ENCODE results near the gene DSCAML1.

The DSCAML1 gene

DNA sequence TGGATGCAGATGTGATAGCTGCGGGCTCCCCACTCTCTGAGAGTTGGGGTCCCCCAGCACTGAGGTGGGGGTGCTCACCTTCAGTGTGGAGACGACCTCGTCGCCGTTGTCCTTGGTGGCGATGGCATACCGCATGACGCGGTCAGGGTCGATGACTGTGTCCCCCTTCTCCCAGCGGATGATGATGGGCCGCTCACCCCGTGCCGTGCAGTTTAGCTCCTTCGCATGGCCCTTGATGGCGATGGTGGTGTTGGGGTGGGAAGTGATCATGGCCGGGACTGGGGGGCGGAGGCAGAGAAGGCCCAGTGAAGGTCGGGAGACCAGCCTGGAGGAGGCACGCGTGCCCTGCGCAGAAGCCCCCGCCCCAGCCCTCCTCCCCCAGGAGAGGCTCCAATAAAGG lies 315.1 kb downstream of the DSCAML1 start:
- no peak for DNase-seq

DNA sequence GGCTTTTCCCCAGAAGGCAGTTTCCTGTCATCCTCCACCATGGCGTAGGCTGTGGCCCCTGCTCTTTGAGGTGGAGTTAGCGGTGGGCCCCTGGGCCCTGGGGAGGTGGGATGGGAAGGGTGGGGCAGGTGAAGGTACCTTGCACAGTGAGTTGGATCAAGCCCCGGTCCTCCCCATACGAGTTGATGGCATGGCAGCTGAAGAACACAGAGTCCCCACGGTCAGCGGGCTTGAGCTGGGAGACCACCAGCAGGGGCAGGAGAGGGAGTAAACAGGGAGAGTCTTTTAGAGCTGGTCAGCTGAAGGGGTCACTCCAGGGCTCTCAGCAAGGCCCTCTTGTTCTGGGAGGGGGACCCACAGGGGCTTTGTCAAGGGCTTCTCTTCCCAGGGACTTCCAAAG lies 316.0 kb downstream of the DSCAML1 start:
- no peak for DNase-seq

DNA sequence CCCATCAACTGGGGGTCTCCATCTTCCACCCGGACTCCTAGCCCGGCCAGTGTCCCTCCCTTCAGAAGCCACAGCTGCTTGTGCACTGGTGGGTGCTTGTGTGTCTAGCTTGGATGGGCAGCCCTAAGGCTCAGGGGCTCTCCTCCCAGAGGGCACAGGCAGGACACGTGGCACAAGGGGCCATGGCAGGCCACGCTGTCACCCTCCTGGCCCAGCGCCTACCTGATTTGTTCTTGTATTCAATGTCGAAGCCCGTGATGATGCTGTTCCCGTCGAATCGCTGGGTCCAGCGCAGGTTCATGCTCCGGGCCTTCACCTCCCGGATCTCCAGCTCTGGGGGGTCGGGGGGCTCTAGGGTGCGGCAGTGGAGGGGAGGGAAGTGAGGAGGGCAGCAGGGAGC lies 316.8 kb downstream of the DSCAML1 start:
- no peak for DNase-seq

DNA sequence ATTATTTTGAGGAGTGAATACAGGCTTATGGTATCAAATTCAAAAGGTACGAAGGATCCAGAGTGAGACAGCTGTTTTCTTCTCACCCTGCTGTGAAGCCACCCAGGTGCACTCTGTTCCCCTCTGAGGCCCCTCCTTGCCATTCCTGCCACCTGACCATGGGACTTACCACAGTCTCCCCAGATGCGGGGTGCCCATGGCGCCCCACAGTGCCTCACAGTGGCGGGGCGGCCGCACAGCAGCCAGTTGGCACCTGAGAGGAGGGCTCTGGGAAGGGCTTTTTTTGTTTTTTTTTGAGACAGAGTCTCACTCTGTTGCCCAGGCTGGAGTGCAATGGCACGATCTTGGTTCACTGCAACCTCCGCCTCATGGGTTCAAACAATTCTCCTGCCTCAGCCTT lies 317.6 kb downstream of the DSCAML1 start:
- DNase-seq: no peak

DNA sequence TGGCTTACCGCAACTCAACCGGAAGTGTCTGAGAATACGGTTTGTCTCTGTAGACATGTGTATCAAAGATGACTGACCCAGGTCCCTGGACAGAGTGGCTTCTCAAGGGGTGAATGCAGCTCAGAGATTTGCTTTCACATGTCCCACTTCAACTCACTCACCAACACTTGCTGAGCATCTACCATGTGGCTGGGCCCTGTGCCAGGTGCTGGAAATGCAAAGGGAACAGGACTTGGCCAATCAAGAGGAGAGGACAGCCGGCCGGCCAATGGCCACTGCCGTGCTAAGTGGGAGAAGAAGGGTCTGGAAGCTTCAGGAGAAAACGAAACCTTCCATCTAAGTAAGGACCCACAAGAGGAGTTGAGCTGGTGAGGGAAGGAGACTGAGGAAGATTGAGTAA lies 318.1 kb downstream of the DSCAML1 start:
- no peak for DNase-seq

DNA sequence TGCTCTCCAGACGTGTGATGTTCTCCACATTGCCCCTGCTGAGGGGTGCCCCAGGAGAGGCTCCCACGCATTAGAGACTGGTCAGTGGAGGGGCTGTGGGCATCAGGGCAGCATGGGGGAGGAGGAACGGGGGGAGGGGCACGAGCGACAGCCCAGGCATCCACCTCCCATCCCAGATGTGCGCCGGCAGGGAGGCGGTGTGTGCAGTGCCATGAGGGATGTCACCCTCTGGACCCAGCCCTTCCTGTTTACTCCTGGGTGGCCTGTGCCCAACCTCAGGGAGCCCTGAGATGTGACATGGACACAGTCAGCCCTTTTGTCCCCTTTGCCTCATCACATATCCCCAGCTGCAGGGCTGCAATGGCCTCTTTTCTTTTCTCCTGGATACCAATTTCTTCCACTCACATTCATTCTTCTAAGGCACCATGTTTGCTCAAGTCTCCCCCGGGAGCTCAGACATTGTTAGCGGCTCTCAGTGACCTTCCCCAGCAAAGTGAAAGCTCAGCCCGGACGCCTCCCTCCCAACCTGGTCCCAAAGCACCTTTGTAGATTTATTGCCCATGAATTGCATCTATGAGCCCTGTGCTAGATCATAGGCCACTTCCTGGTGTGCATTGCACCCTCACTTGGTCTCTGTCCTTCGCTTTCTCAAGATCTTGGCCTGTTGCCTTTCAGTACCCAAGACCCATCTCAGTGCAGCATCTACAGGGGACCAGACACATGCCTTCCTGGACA lies 318.7 kb downstream of the DSCAML1 start:
- no peak for DNase-seq

DNA sequence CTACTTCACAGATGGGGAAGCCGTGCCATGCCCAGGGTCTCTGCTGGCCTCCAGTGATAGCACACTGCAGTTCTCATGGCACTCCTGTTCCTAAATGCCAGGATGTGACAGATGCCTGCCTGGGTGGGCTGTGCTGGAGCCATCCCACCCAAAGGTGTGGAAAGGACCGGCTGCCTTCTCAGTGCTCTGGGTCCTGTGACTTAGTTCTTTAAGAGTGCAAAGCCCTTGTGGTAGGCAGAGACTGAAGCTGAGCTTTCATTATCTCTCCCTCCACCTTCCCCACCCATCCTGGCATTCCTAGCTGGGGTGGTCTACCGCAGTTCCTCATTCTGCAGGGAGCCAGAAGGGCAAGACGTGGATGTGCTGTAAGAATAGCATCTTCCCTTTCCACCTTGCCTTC lies 319.3 kb downstream of the DSCAML1 start:
- DNase-seq: no peak

DNA sequence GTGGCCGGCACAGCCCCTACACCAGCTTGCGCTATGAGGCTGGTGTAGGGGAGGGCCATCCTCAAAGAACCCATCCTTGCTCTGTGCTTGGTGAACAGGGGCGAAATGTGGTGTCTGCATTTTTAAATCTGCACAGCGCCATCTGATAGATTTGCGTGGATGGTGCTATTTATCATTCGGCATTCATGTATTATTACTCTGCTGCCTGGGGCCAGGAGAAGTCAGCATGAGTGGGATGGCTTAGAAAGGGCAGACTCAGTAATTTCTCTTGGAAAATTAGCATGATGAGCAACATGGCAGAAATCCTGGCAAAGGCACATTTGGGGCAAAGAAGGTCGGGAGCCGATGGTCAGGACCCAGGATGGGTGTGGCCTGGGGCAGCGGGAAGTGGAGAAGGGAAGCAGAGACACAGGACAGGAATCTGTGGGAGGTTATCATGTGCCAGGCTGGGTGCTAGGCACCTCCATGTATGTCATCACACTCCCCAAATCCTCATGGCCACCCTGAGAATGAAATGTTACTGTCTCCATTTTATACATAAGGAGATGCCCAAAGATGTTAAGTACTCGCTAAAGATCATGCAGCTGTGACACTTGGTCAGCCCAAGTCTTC lies 320.4 kb downstream of the DSCAML1 start:
- no peak for DNase-seq

DNA sequence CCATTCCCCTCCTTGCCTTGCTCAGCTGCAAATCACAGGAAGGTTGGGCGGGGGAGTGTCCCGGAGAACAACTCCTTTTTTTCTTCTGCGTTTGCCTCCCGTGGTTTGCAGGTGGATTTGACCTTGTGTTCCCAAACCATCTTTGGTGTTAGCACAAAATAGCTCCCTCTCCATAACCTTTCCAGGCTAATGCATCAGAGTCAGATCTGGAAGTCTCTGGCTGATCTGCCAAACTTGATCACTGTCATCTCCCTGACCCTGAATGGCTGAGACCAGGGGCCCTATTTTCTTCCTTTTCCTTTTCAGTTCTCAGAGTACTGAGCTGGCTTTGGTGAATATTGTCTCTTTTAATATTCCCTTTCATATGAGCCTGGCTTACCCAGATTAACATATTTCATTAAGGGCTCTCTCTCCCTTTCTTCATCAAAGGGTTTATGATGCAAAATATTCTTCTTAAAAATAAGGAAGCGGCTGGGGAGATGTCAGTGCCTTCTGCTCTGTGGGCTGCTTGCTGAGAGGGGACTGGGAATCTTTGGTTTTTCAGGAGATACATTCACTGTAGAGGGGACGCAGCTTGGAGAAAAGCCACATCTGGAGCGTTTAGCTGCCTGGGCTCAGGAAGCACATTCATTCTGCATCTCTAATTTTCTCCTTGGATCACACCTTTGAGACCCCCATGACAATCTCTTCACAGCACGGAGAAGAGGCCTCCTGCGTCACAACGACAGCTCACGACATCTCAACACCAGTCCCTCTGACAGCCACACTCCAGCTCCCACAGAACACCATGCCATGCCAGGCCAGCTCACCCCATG lies 321.1 kb downstream of the DSCAML1 start:
- DNase-seq: no peak

DNA sequence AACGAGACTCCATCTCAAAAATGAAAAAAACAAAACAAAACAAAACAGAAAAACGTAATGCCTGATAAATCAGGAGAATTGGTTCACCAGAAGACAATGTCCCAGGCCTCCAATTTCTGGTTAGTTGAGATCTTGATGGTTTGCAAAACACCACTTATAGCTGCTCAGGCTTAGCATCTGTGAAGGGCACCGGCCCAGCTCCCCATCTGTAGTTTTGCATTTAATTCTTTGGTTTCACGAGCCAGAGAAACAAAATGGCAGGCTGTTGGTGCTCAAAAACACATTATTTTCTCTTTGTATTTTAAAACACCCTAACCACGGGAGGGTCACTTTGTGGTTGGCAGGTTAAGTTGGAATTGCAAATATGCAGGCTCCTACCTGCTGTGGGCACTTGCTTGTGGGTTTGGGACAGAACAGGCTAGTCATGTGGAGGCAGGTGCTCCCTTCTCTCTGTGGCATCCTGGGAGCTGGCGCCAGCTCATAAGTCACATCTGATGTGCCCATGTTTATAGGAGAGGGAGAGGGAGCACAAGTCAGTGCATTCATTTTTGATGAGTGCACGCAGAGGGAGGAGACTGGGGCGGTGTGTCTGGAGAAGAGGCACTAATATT lies 323.4 kb downstream of the DSCAML1 start:
- DNase-seq: peak; percentile 95

DNA sequence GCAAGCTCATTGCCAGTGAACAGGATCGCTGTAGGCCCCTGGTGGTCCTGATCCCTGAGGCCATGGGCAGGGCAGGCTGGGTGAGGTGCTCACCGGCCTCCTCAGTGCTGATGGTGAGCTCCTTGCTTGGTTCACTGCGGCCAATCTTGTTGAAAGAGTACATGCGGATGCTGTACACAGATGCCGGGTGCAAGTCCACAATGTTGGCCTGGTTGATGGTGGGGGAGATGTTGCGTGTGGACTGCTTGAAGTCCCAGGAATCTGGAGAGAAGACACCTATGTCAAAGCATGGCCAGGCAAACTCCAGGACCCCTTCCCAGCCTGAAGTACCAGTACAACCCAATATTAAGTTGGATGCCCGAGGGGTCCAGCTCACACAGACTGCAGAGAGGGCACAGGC lies 325.2 kb downstream of the DSCAML1 start:
- no peak for DNase-seq

DNA sequence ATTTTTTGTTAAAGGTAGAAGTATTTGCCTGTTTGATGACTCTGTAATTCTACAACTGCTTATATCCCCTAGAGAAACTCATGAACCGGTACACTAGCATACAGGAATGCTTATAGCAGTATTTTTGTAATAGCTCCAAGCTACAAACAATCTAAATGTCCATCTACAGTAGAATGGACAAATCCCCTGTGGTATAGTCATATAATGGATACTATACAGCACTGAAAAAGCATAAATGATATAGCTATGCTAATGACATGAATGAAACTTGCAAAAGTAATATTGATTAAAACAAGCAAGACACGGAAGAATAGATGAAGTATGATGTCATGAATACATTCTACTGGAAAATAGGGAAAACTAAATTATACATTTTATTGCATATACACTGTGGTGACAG lies 326.4 kb downstream of the DSCAML1 start:
- no peak for DNase-seq

DNA sequence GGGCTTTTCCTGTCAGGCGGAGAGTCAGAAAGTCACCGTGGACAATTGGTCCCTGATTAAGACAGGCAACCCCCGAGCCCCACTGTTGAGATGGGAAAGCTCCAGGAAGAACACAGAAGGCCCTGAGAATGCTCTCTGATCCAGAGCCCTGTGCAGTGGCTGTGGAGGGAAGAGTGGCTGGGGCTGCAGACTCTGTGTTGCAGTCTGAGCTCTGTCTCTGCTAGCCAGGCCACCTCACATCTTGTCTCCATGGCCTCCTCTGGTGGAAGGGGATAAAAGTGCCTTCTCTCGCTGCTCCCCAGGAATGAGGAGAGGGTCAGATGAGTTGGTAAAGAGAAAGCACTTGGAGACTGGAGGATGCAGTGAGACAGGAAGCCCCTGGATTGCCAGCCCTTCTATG lies 328.1 kb downstream of the DSCAML1 start:
- DNase-seq: no peak

DNA sequence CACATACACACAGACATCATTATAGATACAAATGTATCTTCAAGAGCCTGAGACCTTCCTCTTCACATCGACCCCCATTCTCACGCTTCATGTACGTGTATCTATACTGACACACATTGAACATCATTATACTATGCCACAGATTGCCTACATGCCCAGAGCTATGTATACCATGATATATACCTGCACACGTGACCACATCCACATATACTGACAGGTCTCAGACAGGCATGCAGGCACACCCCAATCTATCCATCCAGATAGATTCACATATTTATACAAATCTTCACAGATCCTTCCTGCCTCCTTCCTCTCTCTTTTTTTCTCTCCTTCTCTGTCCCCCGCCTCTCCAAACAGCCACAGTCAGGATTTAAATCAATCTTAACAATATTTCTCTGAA lies 329.2 kb downstream of the DSCAML1 start:
- no peak for DNase-seq

DNA sequence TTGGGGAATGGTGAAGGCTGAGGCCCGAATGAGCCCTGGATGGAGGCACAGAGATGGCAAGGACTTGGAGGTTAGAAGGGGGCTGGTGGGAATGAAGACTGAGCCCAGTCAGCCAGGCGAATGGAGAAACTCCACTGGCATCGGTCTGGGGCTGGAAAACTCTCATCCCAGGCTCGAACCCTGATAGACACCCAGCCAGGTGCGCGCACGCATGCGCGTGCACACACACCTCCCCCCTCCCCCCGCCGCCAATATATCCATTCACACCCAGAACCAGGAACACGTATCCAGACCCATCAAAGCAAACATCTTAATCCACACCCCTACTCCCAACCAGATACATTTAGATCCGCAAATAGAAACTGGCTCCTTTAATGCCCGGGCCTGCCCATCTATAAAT lies 330.1 kb downstream of the DSCAML1 start:
- DNase-seq: no peak

DNA sequence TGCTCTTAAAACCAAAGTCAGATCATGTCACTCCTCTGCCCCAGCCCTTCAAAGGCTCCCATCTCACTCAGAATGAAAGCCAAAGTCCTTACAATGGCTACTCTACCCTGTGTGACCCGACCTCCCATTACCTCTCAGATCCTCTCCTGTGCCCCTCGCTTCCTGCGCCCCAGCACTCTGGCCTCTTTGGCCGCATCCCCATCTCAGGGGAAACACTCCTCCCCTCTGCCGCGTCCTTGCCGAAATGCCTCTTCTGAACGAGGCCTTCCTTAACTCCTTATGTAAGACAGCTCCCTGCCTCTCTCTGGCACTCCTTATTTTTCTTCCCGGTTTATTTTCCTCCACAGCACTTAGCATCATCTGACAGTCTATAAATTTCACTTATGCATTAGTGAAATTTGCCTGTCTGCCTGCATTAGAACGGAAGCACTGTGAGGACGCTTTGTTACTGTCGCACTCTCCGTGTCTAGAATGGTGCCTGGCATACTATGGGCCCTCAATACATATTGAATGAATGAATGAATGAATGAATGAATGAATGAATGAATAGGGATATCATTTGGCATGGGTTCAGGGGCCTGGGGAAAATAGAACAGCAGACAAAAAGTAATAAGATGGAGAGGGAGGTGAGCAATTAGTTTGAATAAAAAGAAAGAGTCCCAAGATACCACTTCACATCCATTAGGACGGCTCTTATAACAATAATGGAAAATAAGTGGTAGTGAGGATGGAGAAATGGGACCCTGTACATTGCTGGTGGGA lies 331.6 kb downstream of the DSCAML1 start:
- no peak for DNase-seq

DNA sequence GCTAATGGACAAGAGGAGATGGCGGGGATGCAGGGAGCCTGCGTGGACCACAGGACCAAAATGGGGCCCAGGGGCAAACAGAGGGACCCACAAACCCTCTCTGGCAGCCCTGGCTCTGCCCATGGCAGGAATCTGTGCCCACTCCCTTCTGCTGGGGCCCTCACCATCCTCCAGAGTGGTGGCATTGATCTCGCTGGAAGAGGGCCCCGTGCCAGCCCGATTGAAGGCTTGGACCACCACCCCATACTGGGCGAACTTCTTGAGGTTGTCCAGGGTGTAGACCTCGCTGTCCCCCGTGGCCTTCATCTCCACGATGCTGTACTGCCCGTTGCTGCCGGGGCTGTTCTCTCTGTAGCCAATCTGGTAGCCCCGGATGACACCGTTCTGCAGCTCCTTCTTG lies 332.2 kb downstream of the DSCAML1 start:
- no peak for DNase-seq

DNA sequence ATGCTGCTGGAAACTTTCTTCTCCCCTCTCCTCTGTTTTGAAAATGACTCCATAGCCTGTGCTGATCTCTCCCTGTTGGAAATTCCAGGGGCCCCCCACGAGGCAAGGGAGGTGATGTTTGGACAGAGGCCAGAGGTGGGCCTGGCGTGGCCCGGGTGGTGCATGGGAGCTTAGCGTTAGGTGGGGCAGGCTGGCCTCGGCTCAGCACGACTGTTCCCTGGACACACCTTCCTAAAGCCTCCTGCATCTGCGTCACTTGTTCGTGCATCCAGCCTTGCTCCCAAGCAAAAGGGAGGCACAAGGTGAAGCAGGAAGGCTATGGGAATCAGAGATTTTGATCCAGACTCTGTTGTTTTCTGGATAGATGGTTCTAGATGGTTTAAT lies 334.2 kb downstream of the DSCAML1 start:
- no peak for DNase-seq

DNA sequence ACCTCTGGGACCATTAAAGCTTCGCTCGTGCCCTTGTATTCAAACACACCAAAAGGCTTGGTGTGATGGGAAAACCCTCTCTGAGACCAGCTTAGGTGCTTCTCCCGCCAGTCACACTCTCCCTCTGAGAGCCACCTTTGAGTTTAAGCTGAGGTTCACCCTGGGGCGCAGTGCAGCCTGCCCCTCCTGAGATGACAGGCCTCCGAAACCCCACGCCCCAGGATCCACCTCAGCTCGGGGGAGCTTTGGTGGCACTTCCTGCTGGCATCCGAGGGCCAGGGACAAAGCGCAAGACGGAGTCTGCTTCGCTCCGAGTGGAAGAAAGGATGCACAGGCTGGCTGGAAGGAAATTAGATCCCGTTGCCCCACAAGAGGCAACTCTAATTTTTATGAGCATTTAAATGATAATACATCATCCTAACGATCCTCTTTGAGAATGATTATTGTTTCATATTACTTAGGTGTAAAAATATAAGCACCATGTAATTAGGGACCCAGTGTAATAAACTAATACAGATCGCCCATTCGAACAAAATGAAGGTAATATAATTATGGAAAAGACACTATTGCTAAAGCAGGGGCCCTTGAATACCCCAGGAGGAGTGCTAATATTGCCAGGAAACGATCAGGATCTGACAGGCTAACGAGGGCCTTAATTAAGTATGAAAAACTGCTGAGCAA lies 334.7 kb downstream of the DSCAML1 start:
- no peak for DNase-seq

DNA sequence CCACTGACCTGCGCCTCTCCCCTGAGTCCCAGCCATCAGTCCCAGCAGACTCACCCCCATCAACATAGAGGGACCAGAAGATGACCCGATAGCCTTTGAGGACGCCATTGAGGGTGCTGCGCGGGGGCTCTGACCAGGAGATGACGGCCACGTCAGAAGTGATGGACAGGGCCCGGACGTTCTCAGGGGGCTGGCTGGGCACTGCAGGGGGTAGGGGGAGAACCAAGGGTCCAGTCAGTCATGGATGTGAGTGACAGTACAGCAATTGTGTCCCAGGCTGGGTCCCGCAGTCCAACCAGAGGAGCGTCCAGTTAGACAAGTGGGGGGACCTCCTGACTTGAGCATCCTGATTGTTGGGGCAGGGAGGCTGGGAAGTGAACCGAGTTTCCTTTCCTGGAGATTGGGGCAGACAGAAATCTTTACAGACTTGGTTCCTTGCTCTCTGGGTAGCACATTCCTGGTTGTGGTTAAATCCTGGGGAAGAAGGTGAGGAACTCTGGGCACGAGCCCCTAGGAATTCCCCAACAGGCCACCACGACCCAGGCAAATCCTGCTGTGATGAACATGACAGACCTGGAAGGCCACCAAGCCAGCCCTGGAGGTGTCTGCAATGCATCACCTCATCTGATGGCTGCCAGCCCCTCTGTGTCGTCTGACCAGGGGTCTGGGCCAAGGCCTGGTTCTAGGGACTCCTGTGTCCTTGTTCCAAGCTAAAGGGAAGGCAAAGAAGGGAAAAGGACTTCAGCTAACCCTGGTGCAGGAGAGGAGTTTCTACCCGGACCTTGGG lies 335.4 kb downstream of the DSCAML1 start:
- DNase-seq: no peak

DNA sequence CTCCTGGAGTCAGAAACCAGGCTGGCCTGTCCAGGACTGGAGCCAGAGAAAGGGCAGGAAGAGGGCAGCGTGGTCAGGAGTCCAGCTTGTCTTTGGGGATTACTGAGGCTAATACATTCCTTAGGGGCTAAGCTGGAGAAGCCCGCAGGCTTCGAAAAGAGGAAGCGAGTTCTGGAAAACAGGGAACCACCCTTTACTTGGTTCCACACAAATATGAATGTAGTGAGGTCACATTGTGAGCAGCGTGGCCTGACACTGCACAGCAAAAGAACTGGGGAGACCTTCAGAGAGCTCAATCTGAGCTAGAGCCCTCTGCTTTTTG lies 337.1 kb downstream of the DSCAML1 start:
- DNase-seq: no peak

Data from COR-L47 (cell line).